Liver (tissue), 9 donors: ENCODE results near the gene IPO9. TPM values are rescaled to one million over a fixed set of nuclear protein-coding genes. Genes with fewer than 3 reads are reported as not detected.

Experiments
- DNase-seq: peaks from one replicate; pipeline ENCODE4 v3.0.0-alpha.2; 2017; ENCODE audit warnings: low spot score
- H3K27ac ChIP-seq, 2 donors: one replicate each; pipeline ENCODE4 v1.7.0; 2013; ENCODE audit warnings: inconsistent platforms in 2 of 2, low read length in 2 of 2, control low read depth in 1 of 2, low read depth in 1 of 2, mild to moderate bottlenecking in 1 of 2
- H3K27me3 ChIP-seq, 4 donors: one replicate each; pipeline versions ENCODE4 v1.6.1 to v1.7.0; 2013; ENCODE audit warnings: low read length in 3 of 4, inconsistent platforms in 1 of 4, mild to moderate bottlenecking in 1 of 4, moderate library complexity in 1 of 4; ENCODE audit not compliant: control insufficient read depth in 4 of 4, insufficient read depth in 4 of 4
- H3K36me3 ChIP-seq, 4 donors: one replicate each; pipeline versions ENCODE4 v1.6.1 to v1.7.0; 2013; ENCODE audit warnings: low read length in 3 of 4, mild to moderate bottlenecking in 3 of 4, low read depth in 1 of 4, moderate library complexity in 1 of 4; ENCODE audit not compliant: control insufficient read depth in 4 of 4, insufficient read depth in 3 of 4
- H3K4me1 ChIP-seq, 4 donors: one replicate each; pipeline versions ENCODE4 v1.6.1 to v1.7.0; 2013; ENCODE audit warnings: low read length in 3 of 4, mild to moderate bottlenecking in 3 of 4, moderate library complexity in 1 of 4; ENCODE audit not compliant: control insufficient read depth in 4 of 4, insufficient read depth in 4 of 4
- H3K4me3 ChIP-seq, 3 donors: one replicate each; pipeline versions ENCODE4 v1.6.1 to v1.7.0; 2013; ENCODE audit warnings: low read length in 3 of 3, control low read depth in 1 of 3, low read depth in 1 of 3, mild to moderate bottlenecking in 1 of 3
- H3K9ac ChIP-seq, 2 donors: one replicate each; pipeline ENCODE4 v1.7.0; 2013; ENCODE audit warnings: low read length in 2 of 2, mild to moderate bottlenecking in 2 of 2, moderate library complexity in 2 of 2, control low read depth in 1 of 2, low read depth in 1 of 2
- H3K9me3 ChIP-seq, 4 donors: one replicate each; pipeline versions ENCODE4 v1.6.1 to v1.7.0; 2013; ENCODE audit warnings: low read length in 3 of 4; ENCODE audit not compliant: control insufficient read depth in 4 of 4
- ATF3 ChIP-seq: IDR thresholded peaks from 2 replicates; pipeline ENCODE4 v1.6.1; 2016; ENCODE audit warnings: antibody characterized with exemption
- EGR1 ChIP-seq, 2 donors: IDR thresholded peaks; 2 replicates each; pipeline ENCODE4 v1.6.1; 2016 to 2018; ENCODE audit warnings: antibody characterized with exemption in 2 of 2, low read depth in 2 of 2
- FOXA1 ChIP-seq: IDR thresholded peaks from 2 replicates; pipeline ENCODE4 v1.6.1; 2016; ENCODE audit warnings: antibody characterized with exemption
- FOXA2 ChIP-seq: IDR thresholded peaks from 2 replicates; pipeline ENCODE4 v1.6.1; 2016; ENCODE audit warnings: antibody characterized with exemption
- GABPA ChIP-seq, 2 donors: IDR thresholded peaks in 1 of 2; conservative IDR thresholded peaks in 1 of 2; 2 replicates each; pipeline ENCODE4 v1.6.1; 2016; ENCODE audit warnings: antibody characterized with exemption in 2 of 2, mild to moderate bottlenecking in 1 of 2, moderate library complexity in 1 of 2
- HNF4A ChIP-seq, 2 donors: conservative IDR thresholded peaks; 2 replicates each; pipeline ENCODE4 v1.6.1; 2016; ENCODE audit warnings: antibody characterized with exemption in 2 of 2, mild to moderate bottlenecking in 2 of 2
- HNF4G ChIP-seq: IDR thresholded peaks from 2 replicates; pipeline ENCODE4 v1.6.1; 2016; ENCODE audit warnings: antibody characterized with exemption
- JUND ChIP-seq, 2 donors: IDR thresholded peaks; 2 replicates each; pipeline ENCODE4 v1.6.1; 2016; ENCODE audit warnings: antibody characterized with exemption in 2 of 2
- MAX ChIP-seq: IDR thresholded peaks from 2 replicates; pipeline ENCODE4 v1.6.1; 2016; ENCODE audit warnings: antibody characterized with exemption
- NR2F2 ChIP-seq: IDR thresholded peaks from 2 replicates; pipeline ENCODE4 v1.6.1; 2016; ENCODE audit warnings: antibody characterized with exemption
- RAD21 ChIP-seq, 2 donors: IDR thresholded peaks; 2 replicates each; pipeline ENCODE4 v1.6.1; 2016; ENCODE audit warnings: antibody characterized with exemption in 2 of 2, mild to moderate bottlenecking in 2 of 2
- REST ChIP-seq: IDR thresholded peaks from 2 replicates; pipeline ENCODE4 v1.6.1; 2016; ENCODE audit warnings: antibody characterized with exemption, mild to moderate bottlenecking
- RXRA ChIP-seq, 2 donors: IDR thresholded peaks; 2 replicates each; pipeline ENCODE4 v1.6.1; 2017 to 2018; ENCODE audit warnings: antibody characterized with exemption in 2 of 2, mild to moderate bottlenecking in 1 of 2
- SP1 ChIP-seq: IDR thresholded peaks from 2 replicates; pipeline ENCODE4 v1.6.1; 2018; ENCODE audit warnings: antibody characterized with exemption, mild to moderate bottlenecking
- TAF1 ChIP-seq: conservative IDR thresholded peaks from 2 replicates; pipeline ENCODE4 v1.6.1; 2016; ENCODE audit warnings: antibody characterized with exemption, mild to moderate bottlenecking
- YY1 ChIP-seq: IDR thresholded peaks from 2 replicates; pipeline ENCODE4 v1.6.1; 2016; ENCODE audit warnings: antibody characterized with exemption, mild to moderate bottlenecking
- ZBTB33 ChIP-seq: IDR thresholded peaks from 2 replicates; pipeline ENCODE4 v1.6.1; 2016; ENCODE audit warnings: antibody characterized with exemption
- WGBS: extraction: QIAGEN DNeasy Blood & Tissue Kit; methylation state at CpG from one replicate; pipeline ENCODE4 v1.1.7; 2013; 5-methylcytosine and 5-hydroxymethylcytosine counted together
- polyA plus RNA-seq, 2 donors: library from polyadenylated mRNA; stranded (reverse) in 1 of 2; unstranded in 1 of 2; fragments of 200-250 nt in 1 of 2; fragments of >200 nt in 1 of 2; fragmentation: Nextera tagmentation in 1 of 2; extraction: Ambion mirVana in 1 of 2; gene quantifications; one replicate each; pipeline versions ENCODE4 v1.2.1 to v1.2.3, GENCODE V29; 2013 to 2015
- total RNA-seq, 2 donors: library from RNA; depleted of rRNA; stranded (reverse); fragments of >200 nt; gene quantifications; one replicate each; pipeline ENCODE4 v1.2.3, GENCODE V29; 2014
- donor health status: healthy.
- donor health status: healthy.
- donor health status: healthy.
- donor health status: healthy.
- donor health status: healthy.

The IPO9 gene
- total and polyA plus RNA-seq, 4 donors, result 6.6 to 22.1 (median 13.6) TPM

- Histone ChIP-seq H3K9ac (no peak overlapping the region), H3K4me3 (no peak overlapping the region), H3K27ac (no peak overlapping the region), H3K27me3 (no peaks in the 10 kb centered on the region), H3K36me3 (peaks cover 0 to 2% (median 0%) of the 10 kb centered on the region in 4 donors), H3K9me3 (no peaks in the 10 kb centered on the region), H3K4me1 (peaks cover 3 to 15% (median 6%) of the 10 kb centered on the region in 4 donors)
- 91% methylated on average over 2 of the region's 2 CpGs for WGBS
- TF ChIP-seq NR2F2 (no peak), MAX (no peak), YY1 (no peak)
- DNase-seq, result no peak
Observed at GRCh38 chr1:201841265-201841912, 12.4 kb downstream of the IPO9 start.

GRCh38 chr1:201842472-201843027, 13.6 kb downstream of the IPO9 start:
- WGBS, result 40% methylated on average over 2 of the region's 2 CpGs

GRCh38 chr1:201845331-201846083, 16.6 kb downstream of the IPO9 start:
- H3K27me3 ChIP-seq, result no peaks in the 10 kb centered on the region
- peaks cover 13 to 41% (median 31%) of the 10 kb centered on the region in 4 donors for H3K4me1 ChIP-seq
- H3K9me3 ChIP-seq, result no peaks in the 10 kb centered on the region
- no peak overlapping the region for H3K9ac ChIP-seq
- no peak overlapping the region for H3K4me3 ChIP-seq
- H3K27ac ChIP-seq, result no peak overlapping the region
- H3K36me3 ChIP-seq, result peaks cover 0 to 3% (median 1%) of the 10 kb centered on the region in 4 donors
- WGBS, result 83% methylated on average over 2 of the region's 2 CpGs
- no peak for DNase-seq
- TF ChIP-seq GABPA (IDR thresholded peaks at IDR 0.05 in 1 of 2, conservative IDR thresholded peaks at IDR 0.05 in 1 of 2), result no peak
- no peak for TF ChIP-seq YY1
- TF ChIP-seq ATF3, result no peak
- no peak for TF ChIP-seq REST
- no peak for TF ChIP-seq RAD21 (IDR thresholded peaks at IDR 0.05)
- TF ChIP-seq EGR1 (IDR thresholded peaks at IDR 0.05; ENCODE audit: low read depth in 2 of 2), result no peak
- TF ChIP-seq RXRA (IDR thresholded peaks at IDR 0.05), result no peak
- TF ChIP-seq HNF4A (conservative IDR thresholded peaks at IDR 0.05), result no peak
- TF ChIP-seq SP1, result no peak
- no peak for TF ChIP-seq NR2F2
- TF ChIP-seq MAX, result no peak
- TF ChIP-seq HNF4G, result no peak
- TF ChIP-seq ZBTB33, result no peak
- TF ChIP-seq TAF1, result no peak
- TF ChIP-seq FOXA1, result no peak
- no peak for TF ChIP-seq FOXA2
- TF ChIP-seq JUND (IDR thresholded peaks at IDR 0.05), result no peak

More at GRCh38 chr1:201842472-201843027, 13.6 kb downstream of the IPO9 start:
- H3K27ac ChIP-seq, result no peak overlapping the region
- no peak overlapping the region for H3K9ac ChIP-seq
- TF ChIP-seq HNF4G (no peak), FOXA2 (peak; percentile 23), EGR1 (IDR thresholded peaks at IDR 0.05; ENCODE audit: low read depth in 2 of 2) (no peak), HNF4A (conservative IDR thresholded peaks at IDR 0.05) (peak; percentile 28 to 58)
- no peaks in the 10 kb centered on the region for H3K36me3 ChIP-seq
- H3K4me3 ChIP-seq, result no peak overlapping the region
- no peaks in the 10 kb centered on the region for H3K9me3 ChIP-seq
- no peak for DNase-seq
- no peaks in the 10 kb centered on the region for H3K27me3 ChIP-seq
- H3K4me1 ChIP-seq, result peaks cover 6 to 23% (median 8%) of the 10 kb centered on the region in 4 donors
